PFSK-1 (cell line): ENCODE measurements around the gene PDCD6IP.

Experiments used
- POLR2AphosphoS5 ChIP-seq: IDR thresholded peaks from 2 replicates; pipeline ENCODE4 v1.6.1; 2012; ENCODE audit warnings: low read depth, mild to moderate bottlenecking, control low read depth, low read length, moderate library complexity
- SIN3A ChIP-seq: IDR thresholded peaks from 2 replicates; pipeline ENCODE4 v1.6.1; 2012; ENCODE audit warnings: mild to moderate bottlenecking, low read length, moderate library complexity, borderline replicate concordance; ENCODE audit not compliant: insufficient read depth

DNA sequence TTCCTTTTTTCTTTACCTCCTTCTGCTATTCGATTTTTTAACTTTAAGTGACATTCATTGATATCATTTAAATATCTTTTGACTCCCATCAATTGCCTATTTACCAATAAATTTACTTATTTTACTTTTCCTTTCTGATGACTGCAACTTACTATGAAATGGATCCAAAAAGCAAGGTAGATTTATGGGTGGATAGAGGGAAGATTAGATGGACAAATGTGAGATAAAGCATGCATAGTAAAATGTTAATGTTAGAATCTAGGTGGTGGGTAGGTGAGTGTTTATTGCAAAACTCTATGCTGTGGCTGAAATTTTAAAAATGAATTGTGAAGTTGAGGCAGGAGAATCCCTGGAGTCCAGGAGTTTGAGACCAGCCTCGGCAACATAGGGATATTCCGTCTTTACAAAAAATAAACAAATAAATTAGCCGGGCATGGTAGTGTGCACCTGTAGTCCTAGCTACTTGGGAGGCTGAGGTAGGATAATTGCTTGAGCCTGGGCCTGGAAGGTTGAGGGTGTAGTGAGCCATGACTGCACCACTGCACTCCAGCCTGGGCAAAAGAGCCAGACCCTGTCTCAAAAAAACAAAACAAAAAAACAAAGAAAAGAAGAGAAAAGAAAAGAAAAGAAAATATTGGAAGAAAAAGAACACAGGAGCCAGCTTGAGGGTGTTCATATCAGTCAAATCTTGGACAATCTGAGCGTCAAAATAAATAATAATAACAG lies 6.1 kb upstream of the PDCD6IP start:
- no peak for TF ChIP-seq POLR2AphosphoS5
- no peak for TF ChIP-seq SIN3A
